ENCODE measurements around the gene MEGF6. TPM values are rescaled to one million over a fixed set of nuclear protein-coding genes. Genes with fewer than 3 reads are reported as not detected.
"Not testable (repeated sequence)": the region's sequence is repeated elsewhere in the genome, so short reads cannot be mapped to it uniquely, and the experiment has no call there.

The MEGF6 gene
- total RNA-seq, 1 donor from 2014 or later = 6.4 TPM

- no peak for DNase-seq
Measured at GRCh38 chr1:3573500-3573899, 37.8 kb downstream of the MEGF6 start.

- not testable (repeated sequence) for DNase-seq
Measured at GRCh38 chr1:3572638-3573037, 38.7 kb downstream of the MEGF6 start.

GRCh38 chr1:3571263-3571662, 40.0 kb downstream of the MEGF6 start:
- no peak for DNase-seq

- no peak for DNase-seq
Measured at GRCh38 chr1:3570066-3570986, 41.0 kb downstream of the MEGF6 start.

- DNase-seq = no peak
Measured at GRCh38 chr1:3569436-3569835, 41.9 kb downstream of the MEGF6 start.

GRCh38 chr1:3568815-3569435, 42.4 kb downstream of the MEGF6 start:
- DNase-seq = no peak

GRCh38 chr1:3566951-3567804, 44.1 kb downstream of the MEGF6 start:
- DNase-seq = no peak

GRCh38 chr1:3566003-3566885, 45.1 kb downstream of the MEGF6 start:
- no peak for DNase-seq

- DNase-seq = no peak
Measured at GRCh38 chr1:3564921-3565831, 46.1 kb downstream of the MEGF6 start.

- no peak for DNase-seq
Measured at GRCh38 chr1:3563610-3564009, 47.7 kb downstream of the MEGF6 start.

GRCh38 chr1:3563125-3563524, 48.2 kb downstream of the MEGF6 start:
- DNase-seq = no peak

- no peak for DNase-seq
Measured at GRCh38 chr1:3562712-3563111, 48.6 kb downstream of the MEGF6 start.

- DNase-seq = no peak
Measured at GRCh38 chr1:3561702-3562101, 49.6 kb downstream of the MEGF6 start.

- DNase-seq = no peak
Measured at GRCh38 chr1:3560981-3561380, 50.3 kb downstream of the MEGF6 start.

GRCh38 chr1:3560251-3560871, 50.9 kb downstream of the MEGF6 start:
- DNase-seq = no peak

- no peak for DNase-seq
Measured at GRCh38 chr1:3558036-3558726, 53.1 kb downstream of the MEGF6 start.

GRCh38 chr1:3557366-3557765, 53.9 kb downstream of the MEGF6 start:
- DNase-seq = no peak

- no peak for DNase-seq
Measured at GRCh38 chr1:3556336-3556735, 55.0 kb downstream of the MEGF6 start.

GRCh38 chr1:3555131-3555920, 56.0 kb downstream of the MEGF6 start:
- DNase-seq = no peak

Data from occipital lobe (tissue), 2 donors.